Esophagus squamous epithelium (tissue), 5 donors: ENCODE data around the gene SLC25A36. TPM values are rescaled to one million over a fixed set of nuclear protein-coding genes. Genes with fewer than 3 reads are reported as not detected.

ENCODE experiments used
- DNase-seq: peaks from one replicate; lab custom pipeline; 2025; lab: John Stamatoyannopoulos, UW
- H3K27ac ChIP-seq, 4 donors: fragments of 200-600 bp; sonication (generic); one replicate each; pipeline ENCODE4 v1.5.1; 2016 to 2019; ENCODE audit warnings: mild to moderate bottlenecking in 1 of 4
- H3K27me3 ChIP-seq, 4 donors: fragments of 200-600 bp; sonication (generic); 1 replicate in 3 of 4; 2 replicates in 1 of 4; pipeline versions ENCODE4 v1.5.1 to v1.6.0; 2017 to 2021; ENCODE audit warnings: antibody characterized with exemption in 1 of 4
- H3K36me3 ChIP-seq, 3 donors: fragments of 200-600 bp; sonication (generic); one replicate each; pipeline ENCODE4 v1.5.1; 2016 to 2019
- H3K4me1 ChIP-seq, 3 donors: fragments of 200-600 bp; sonication (generic); one replicate each; pipeline ENCODE4 v1.5.1; 2017 to 2019
- H3K4me3 ChIP-seq, 4 donors: fragments of 200-600 bp; sonication (generic); 1 replicate in 3 of 4; 2 replicates in 1 of 4; pipeline ENCODE4 v1.5.1; 2016 to 2019; ENCODE audit warnings: mild to moderate bottlenecking in 2 of 4, moderate library complexity in 1 of 4
- H3K9me3 ChIP-seq, 3 donors: fragments of 200-600 bp; sonication (generic); one replicate each; pipeline ENCODE4 v1.5.1; 2016 to 2019
- POLR2A ChIP-seq, 4 donors: fragments of 450-650 bp; IDR thresholded peaks; one replicate each; pipeline ENCODE4 v1.6.1; 2017; ENCODE audit warnings: antibody characterized with exemption in 4 of 4, mild to moderate bottlenecking in 4 of 4, moderate library complexity in 3 of 4
- WGBS, 2 donors: methylation state at CpG; one replicate each; pipeline ENCODE4 v1.1.5; 2018; 5-methylcytosine and 5-hydroxymethylcytosine counted together
- intact Hi-C: fragments of 100-400 bp; cut with DNase I; formaldehyde crosslinking; loops from one replicate; pipeline ENCODE4 v1.15.0; 2022
- total RNA-seq, 4 donors: library from RNA; depleted of rRNA; stranded (reverse); fragments of >200 nt; gene quantifications; one replicate each; pipeline ENCODE4 v1.1.0, GENCODE V29; 2016
- TF ChIP-seq, protein P1 (sequence below), 6 experiments: fragments of 450-650 bp in 4 of 6; fragments of 200-600 bp in 2 of 6; sonication (generic) in 2 of 6; IDR thresholded peaks; one replicate each; pipeline ENCODE4 v1.5.1; 2016 to 2019; ENCODE audit warnings: antibody characterized with exemption in 6 of 6, mild to moderate bottlenecking in 4 of 6, moderate library complexity in 4 of 6
- donor health status: DM: yes; HTN: yes; CAD: no.

SLC25A36 gene
- total RNA-seq, 4 donors from 2014 or later, result 9.9 to 49.0 (median 22.1) TPM

GRCh38 chr3:140902791-140903190 is 38.8 kb upstream of the SLC25A36 start:
- Histone ChIP-seq H3K9me3 (no peaks in the 10 kb centered on the region), H3K36me3 (no peaks in the 10 kb centered on the region), H3K27ac (no peak overlapping the region), H3K4me3 (no peak overlapping the region), H3K4me1 (no peaks in the 10 kb centered on the region), H3K27me3 (no peaks in the 10 kb centered on the region)
- no peak for DNase-seq
- no peak for TF ChIP-seq POLR2A (IDR thresholded peaks at IDR 0.05)
- TF ChIP-seq, protein P1, sequence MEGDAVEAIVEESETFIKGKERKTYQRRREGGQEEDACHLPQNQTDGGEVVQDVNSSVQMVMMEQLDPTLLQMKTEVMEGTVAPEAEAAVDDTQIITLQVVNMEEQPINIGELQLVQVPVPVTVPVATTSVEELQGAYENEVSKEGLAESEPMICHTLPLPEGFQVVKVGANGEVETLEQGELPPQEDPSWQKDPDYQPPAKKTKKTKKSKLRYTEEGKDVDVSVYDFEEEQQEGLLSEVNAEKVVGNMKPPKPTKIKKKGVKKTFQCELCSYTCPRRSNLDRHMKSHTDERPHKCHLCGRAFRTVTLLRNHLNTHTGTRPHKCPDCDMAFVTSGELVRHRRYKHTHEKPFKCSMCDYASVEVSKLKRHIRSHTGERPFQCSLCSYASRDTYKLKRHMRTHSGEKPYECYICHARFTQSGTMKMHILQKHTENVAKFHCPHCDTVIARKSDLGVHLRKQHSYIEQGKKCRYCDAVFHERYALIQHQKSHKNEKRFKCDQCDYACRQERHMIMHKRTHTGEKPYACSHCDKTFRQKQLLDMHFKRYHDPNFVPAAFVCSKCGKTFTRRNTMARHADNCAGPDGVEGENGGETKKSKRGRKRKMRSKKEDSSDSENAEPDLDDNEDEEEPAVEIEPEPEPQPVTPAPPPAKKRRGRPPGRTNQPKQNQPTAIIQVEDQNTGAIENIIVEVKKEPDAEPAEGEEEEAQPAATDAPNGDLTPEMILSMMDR (IDR thresholded peaks at IDR 0.05), result no peak
- intact Hi-C loops, result no loop called here

DNA sequence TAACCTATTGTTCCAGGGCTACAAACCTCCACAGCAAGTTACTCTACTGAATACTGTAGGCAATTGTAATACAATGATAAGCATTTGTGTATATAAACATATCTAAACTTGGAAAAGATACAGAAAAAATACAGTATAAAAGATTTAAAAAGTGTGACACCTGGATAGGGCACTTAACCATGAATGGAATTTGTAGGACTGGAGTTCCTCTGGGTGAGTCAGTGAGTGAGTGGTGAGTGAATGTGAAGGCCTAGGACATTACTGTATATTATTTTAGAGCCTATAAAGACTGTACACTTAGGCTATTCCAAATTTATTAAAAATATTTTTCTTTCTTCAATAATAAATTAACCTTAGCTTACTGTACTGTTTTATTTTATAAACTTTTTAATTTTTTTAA is 38.4 kb upstream of the SLC25A36 start:
- Histone ChIP-seq H3K27ac (no peak overlapping the region), H3K9me3 (no peaks in the 10 kb centered on the region), H3K4me1 (no peaks in the 10 kb centered on the region), H3K36me3 (no peaks in the 10 kb centered on the region), H3K4me3 (no peak overlapping the region), H3K27me3 (peaks cover 0 to 4% (median 0%) of the 10 kb centered on the region in 4 donors)
- intact Hi-C loops, result no loop called here
- no peak for DNase-seq
- TF ChIP-seq, protein P1 (IDR thresholded peaks at IDR 0.05), result no peak
- no peak for TF ChIP-seq POLR2A (IDR thresholded peaks at IDR 0.05)

DNA sequence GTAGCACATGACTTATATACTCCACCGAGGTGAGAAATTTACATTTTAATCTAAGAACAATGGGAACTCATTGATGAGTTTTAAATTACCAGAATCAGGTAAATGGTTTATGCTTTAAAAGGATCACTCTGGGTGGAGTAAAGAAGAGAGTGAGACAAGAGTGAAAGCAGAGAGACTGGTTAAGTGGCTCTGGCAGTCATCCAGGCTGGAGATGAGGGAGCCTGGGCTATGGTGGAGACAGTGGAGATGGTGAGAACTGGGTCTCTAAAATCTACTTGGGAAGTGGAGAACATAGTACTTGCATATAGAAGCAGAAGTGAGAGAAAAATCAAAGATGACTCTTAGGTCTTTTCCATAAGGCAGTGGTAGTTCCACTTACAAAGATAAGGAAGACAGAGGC is 37.1 kb upstream of the SLC25A36 start:
- Histone ChIP-seq H3K36me3 (no peaks in the 10 kb centered on the region), H3K27me3 (peaks cover 0 to 10% (median 0%) of the 10 kb centered on the region in 4 donors), H3K4me3 (no peak overlapping the region), H3K9me3 (no peaks in the 10 kb centered on the region), H3K4me1 (no peaks in the 10 kb centered on the region), H3K27ac (no peak overlapping the region)
- 48 to 80% methylated on average over 1 of the region's 1 CpG for WGBS, 2 donors
- TF ChIP-seq, protein P1 (IDR thresholded peaks at IDR 0.05), result no peak
- no peak for TF ChIP-seq POLR2A (IDR thresholded peaks at IDR 0.05)
- intact Hi-C loops, result no loop called here
- DNase-seq, result no peak

- DNase-seq, result no peak
- H3K4me3 ChIP-seq, result no peak overlapping the region
- H3K27me3 ChIP-seq, result peaks cover 0 to 10% (median 0%) of the 10 kb centered on the region in 4 donors
- no peaks in the 10 kb centered on the region for H3K36me3 ChIP-seq
- no peak for TF ChIP-seq POLR2A (IDR thresholded peaks at IDR 0.05)
- TF ChIP-seq, protein P1 (IDR thresholded peaks at IDR 0.05), result no peak
- WGBS, 2 donors, result 85 to 87% methylated on average over 2 of the region's 2 CpGs
- H3K27ac ChIP-seq, result no peak overlapping the region
- no peaks in the 10 kb centered on the region for H3K4me1 ChIP-seq
- intact Hi-C loops, result no loop called here
- H3K9me3 ChIP-seq, result no peaks in the 10 kb centered on the region
Measured at GRCh38 chr3:140905559-140905958, 36.1 kb upstream of the SLC25A36 start.

- TF ChIP-seq, protein P1 (IDR thresholded peaks at IDR 0.05), result no peak
- no peak for TF ChIP-seq POLR2A (IDR thresholded peaks at IDR 0.05)
- DNase-seq, result no peak
- Histone ChIP-seq H3K4me1 (no peaks in the 10 kb centered on the region), H3K9me3 (no peaks in the 10 kb centered on the region), H3K27ac (no peak overlapping the region), H3K27me3 (peaks cover 0 to 10% (median 0%) of the 10 kb centered on the region in 4 donors), H3K4me3 (no peak overlapping the region), H3K36me3 (no peaks in the 10 kb centered on the region)
- 46 to 64% methylated on average over 1 of the region's 1 CpG for WGBS, 2 donors
- intact Hi-C loops, result no loop called here
Measured at GRCh38 chr3:140906785-140907184, 34.9 kb upstream of the SLC25A36 start.
